Natural killer cell (primary cell): Measurements from ENCODE around the gene SSC5D. TPM values are rescaled to one million over a fixed set of nuclear protein-coding genes. Genes with fewer than 3 reads are reported as not detected.

Experiments
- ATAC-seq, 3 donors: fragments of 150-1000 bp in 2 of 3; fragments of 200-7000 bp in 1 of 3; cut with Tn5 transposase; 1 replicate in 1 of 3; 2 replicates in 2 of 3; pipeline ENCODE4 v1.10.0; 2021; ENCODE audit warnings: mild to moderate bottlenecking in 2 of 3, moderate library complexity in 2 of 3
- DNase-seq, 2 donors: peaks; one replicate each; pipeline versions ENCODE4 v3.0.0 to v3.0.0-alpha.2; 2013 to 2021; ENCODE audit warnings: mixed read lengths in 1 of 2
- H3K27ac ChIP-seq: one replicate; pipeline ENCODE4 v1.5.1; 2013; ENCODE audit warnings: mild to moderate bottlenecking, low read length
- H3K27me3 ChIP-seq: one replicate; pipeline ENCODE4 v1.6.1; 2013; ENCODE audit warnings: low read length; ENCODE audit not compliant: control insufficient read depth, insufficient read depth
- H3K36me3 ChIP-seq: one replicate; pipeline ENCODE4 v1.6.1; 2013; ENCODE audit warnings: low read length; ENCODE audit not compliant: control insufficient read depth, insufficient read depth
- H3K4me1 ChIP-seq: one replicate; pipeline ENCODE4 v1.6.1; 2013; ENCODE audit warnings: low read length; ENCODE audit not compliant: control insufficient read depth, insufficient read depth
- H3K4me3 ChIP-seq: one replicate; pipeline ENCODE4 v1.5.1; 2013; ENCODE audit warnings: low read length
- H3K9me3 ChIP-seq: one replicate; pipeline ENCODE4 v1.6.1; 2013; ENCODE audit warnings: low read length; ENCODE audit not compliant: control insufficient read depth, insufficient read depth
- H3K27ac Mint-ChIP-seq, 2 donors: one replicate each; pipeline ENCODE4 v1.8.0; 2022; ENCODE audit warnings: mild to moderate bottlenecking in 2 of 2, mixed read lengths in 2 of 2, moderate library complexity in 1 of 2
- H3K27me3 Mint-ChIP-seq, 2 donors: one replicate each; pipeline ENCODE4 v1.8.0; 2022; ENCODE audit warnings: low read depth in 2 of 2, mixed read lengths in 2 of 2
- H3K36me3 Mint-ChIP-seq: one replicate; pipeline ENCODE4 v1.8.0; 2022; ENCODE audit warnings: mixed read lengths
- H3K4me1 Mint-ChIP-seq, 2 donors: one replicate each; pipeline ENCODE4 v1.8.0; 2022; ENCODE audit warnings: mixed read lengths in 2 of 2
- H3K4me3 Mint-ChIP-seq: one replicate; pipeline ENCODE4 v1.8.0; 2022; ENCODE audit warnings: mild to moderate bottlenecking, moderate library complexity, mixed read lengths
- H3K9me3 Mint-ChIP-seq, 2 donors: one replicate each; pipeline ENCODE4 v1.8.0; 2022; ENCODE audit warnings: mixed read lengths in 2 of 2
- CTCF ChIP-seq: fragments of 200-600 bp; IDR thresholded peaks from one replicate; pipeline ENCODE4 v1.8.0; 2022; ENCODE audit warnings: antibody characterized with exemption
- WGBS: methylation state at CpG from one replicate; pipeline ENCODE4 v1.1.7; 2013; ENCODE audit warnings: missing lambda C conversion rate; ENCODE audit not compliant: insufficient coverage; 5-methylcytosine and 5-hydroxymethylcytosine counted together
- intact Hi-C: fragments of 100-400 bp; cut with micrococcal nuclease; formaldehyde crosslinking; loops from one replicate; pipeline ENCODE4 v1.14.2; 2022
- total RNA-seq, 4 donors: library from RNA; stranded (reverse); fragments of 120-200 nt in 1 of 4; gene quantifications; one replicate each; pipeline versions ENCODE4 v1.2.3 to v1.2.4, GENCODE V29; 2013 to 2022

SSC5D gene
- total RNA-seq, 3 donors from 2014 or later (not counting 1 experiment from before 2014, with no cell fraction given) = 0.11 to 0.68 (median 0.58) TPM

GRCh38 chr19:55488986-55489710 lies 912 bp downstream of the SSC5D start:
- Mint-ChIP-seq H3K9me3 (no peaks in the 10 kb centered on the region), H3K27ac (no peak overlapping the region), H3K4me1 (peaks cover 0 to 7% of the 10 kb centered on the region in 2 donors), H3K36me3 (no peaks in the 10 kb centered on the region), H3K4me3 (no peak overlapping the region), H3K27me3 (peaks cover 0 to 8% of the 10 kb centered on the region in 2 donors)
- H3K36me3 ChIP-seq = no peaks in the 10 kb centered on the region
- no peaks in the 10 kb centered on the region for H3K9me3 ChIP-seq
- H3K27me3 ChIP-seq = no peaks in the 10 kb centered on the region
- no peak for DNase-seq
- H3K4me1 ChIP-seq = peaks cover 15% of the 10 kb centered on the region
- no peak overlapping the region for H3K27ac ChIP-seq
- intact Hi-C loops = no loop called here
- no peak for TF ChIP-seq CTCF
- no peak for ATAC-seq
- H3K4me3 ChIP-seq = no peak overlapping the region
- WGBS = 71% methylated on average over 35 of the region's 36 CpGs

- no peak for DNase-seq
- TF ChIP-seq CTCF = no peak
- H3K36me3 ChIP-seq = no peaks in the 10 kb centered on the region
- H3K4me3 Mint-ChIP-seq = no peak overlapping the region
- WGBS = 66% methylated on average over 18 of the region's 21 CpGs
- H3K4me1 ChIP-seq = peaks cover 7% of the 10 kb centered on the region
- no peaks in the 10 kb centered on the region for H3K27me3 ChIP-seq
- no peak overlapping the region for H3K27ac ChIP-seq
- intact Hi-C loops = no loop called here
- no peaks in the 10 kb centered on the region for H3K9me3 ChIP-seq
- no peak for ATAC-seq
- H3K9me3 Mint-ChIP-seq = no peaks in the 10 kb centered on the region
- H3K36me3 Mint-ChIP-seq = no peaks in the 10 kb centered on the region
- peaks cover 0 to 7% of the 10 kb centered on the region in 2 donors for H3K4me1 Mint-ChIP-seq
- H3K27ac Mint-ChIP-seq = no peak overlapping the region
- H3K4me3 ChIP-seq = no peak overlapping the region
- peaks cover 0 to 8% of the 10 kb centered on the region in 2 donors for H3K27me3 Mint-ChIP-seq
These were observed 1.7 kb downstream of the SSC5D start for GRCh38 chr19:55489711-55490477.

GRCh38 chr19:55490478-55491432 lies 2.5 kb downstream of the SSC5D start:
- H3K36me3 Mint-ChIP-seq = no peaks in the 10 kb centered on the region
- intact Hi-C loops = no loop called here
- H3K36me3 ChIP-seq = no peaks in the 10 kb centered on the region
- DNase-seq (no peak), ATAC-seq (no peak)
- no peak overlapping the region for H3K27ac ChIP-seq
- peaks cover 0 to 6% of the 10 kb centered on the region in 2 donors for H3K4me1 Mint-ChIP-seq
- peak overlapping the region; percentile 21 for H3K4me3 Mint-ChIP-seq
- H3K27me3 ChIP-seq = no peaks in the 10 kb centered on the region
- TF ChIP-seq CTCF = no peak
- WGBS = 81% methylated on average over 52 of the region's 52 CpGs
- no peaks in the 10 kb centered on the region for H3K9me3 ChIP-seq
- no peaks in the 10 kb centered on the region for H3K4me1 ChIP-seq
- H3K9me3 Mint-ChIP-seq = no peaks in the 10 kb centered on the region
- no peak overlapping the region for H3K4me3 ChIP-seq
- peaks cover 0 to 8% of the 10 kb centered on the region in 2 donors for H3K27me3 Mint-ChIP-seq
- H3K27ac Mint-ChIP-seq = no peak overlapping the region
